GM23338 (cell line): Measurements from ENCODE around the gene CHIC2. TPM values are rescaled to one million over a fixed set of nuclear protein-coding genes. Genes with fewer than 3 reads are reported as not detected.

ENCODE experiments used
- ATAC-seq: fragments of 200-7000 bp; cut with Tn5 transposase; 3 replicates; pipeline ENCODE4 v1.9.1; 2020
- DNase-seq: peaks from one replicate; pipeline ENCODE4 v3.0.0-alpha.2; 2015; ENCODE audit warnings: low spot score
- H2AFZ ChIP-seq: fragments of 200-600 bp; sonication (generic); 2 replicates; pipeline ENCODE4 v1.8.0; 2016; ENCODE audit warnings: antibody characterized with exemption, mild to moderate bottlenecking, moderate library complexity
- H3F3A ChIP-seq: fragments of 200-600 bp; sonication (generic); replicated peaks from 2 replicates; pipeline ENCODE4 v1.8.0; 2017; ENCODE audit warnings: antibody characterized with exemption, mixed run types, low read depth
- H3K27ac ChIP-seq: fragments of 200-600 bp; sonication (generic); 2 replicates; pipeline ENCODE4 v1.6.1; 2016; ENCODE audit warnings: low read depth
- H3K27me3 ChIP-seq: fragments of 200-600 bp; sonication (generic); 2 replicates; pipeline ENCODE4 v1.8.0; 2016; ENCODE audit warnings: mild to moderate bottlenecking, mixed run types, moderate library complexity; ENCODE audit not compliant: insufficient read depth
- H3K36me3 ChIP-seq: fragments of 200-600 bp; sonication (generic); 2 replicates; pipeline ENCODE4 v1.8.0; 2016; ENCODE audit warnings: mild to moderate bottlenecking; ENCODE audit not compliant: insufficient read depth
- H3K4me1 ChIP-seq: fragments of 200-600 bp; sonication (generic); 2 replicates; pipeline ENCODE4 v1.8.0; 2016; ENCODE audit warnings: mild to moderate bottlenecking, moderate library complexity; ENCODE audit not compliant: insufficient read depth
- H3K4me2 ChIP-seq: fragments of 200-600 bp; sonication (generic); 2 replicates; pipeline ENCODE4 v1.7.1; 2017; ENCODE audit warnings: mixed run types
- H3K4me3 ChIP-seq: fragments of 200-600 bp; sonication (generic); 2 replicates; pipeline ENCODE4 v1.6.1; 2016; ENCODE audit warnings: mixed run types
- H3K79me2 ChIP-seq: fragments of 200-600 bp; sonication (generic); replicated peaks from 2 replicates; pipeline ENCODE4 v1.8.0; 2017; ENCODE audit warnings: mild to moderate bottlenecking; ENCODE audit not compliant: insufficient read depth
- H3K9me2 ChIP-seq: fragments of 200-600 bp; sonication (generic); 2 replicates; pipeline ENCODE4 v1.8.0; 2017; ENCODE audit not compliant: insufficient read depth
- H4K20me1 ChIP-seq: fragments of 200-600 bp; sonication (generic); replicated peaks from 2 replicates; pipeline ENCODE4 v1.8.0; 2017; ENCODE audit warnings: mild to moderate bottlenecking; ENCODE audit not compliant: insufficient read depth
- H3K27ac Mint-ChIP-seq: 2 replicates; pipeline ENCODE4 v1.8.0; 2020; ENCODE audit warnings: inconsistent platforms, mild to moderate bottlenecking, moderate library complexity, mixed read lengths
- H3K27me3 Mint-ChIP-seq: 3 replicates; pipeline ENCODE4 v1.8.0; 2022; ENCODE audit warnings: low read depth, mild to moderate bottlenecking, moderate library complexity, mixed read lengths, inconsistent platforms; ENCODE audit not compliant: insufficient read depth, poor library complexity
- H3K36me3 Mint-ChIP-seq: 3 replicates; pipeline ENCODE4 v1.8.0; 2021; ENCODE audit warnings: low read depth, mild to moderate bottlenecking, inconsistent platforms, moderate library complexity, mixed read lengths
- H3K4me1 Mint-ChIP-seq: 3 replicates; pipeline ENCODE4 v1.8.0; 2020; ENCODE audit warnings: mild to moderate bottlenecking, inconsistent platforms, mixed read lengths
- H3K4me3 Mint-ChIP-seq: 3 replicates; pipeline ENCODE4 v1.8.0; 2021; ENCODE audit warnings: moderate library complexity, mild to moderate bottlenecking, inconsistent platforms, mixed read lengths
- H3K9me3 Mint-ChIP-seq: 3 replicates; pipeline ENCODE4 v1.8.0; 2020; ENCODE audit warnings: moderate library complexity, mild to moderate bottlenecking, inconsistent platforms, mixed read lengths
- CREB1 ChIP-seq: fragments of 250-450 bp; sonication (Bioruptor Pico); IDR thresholded peaks from 2 replicates; pipeline ENCODE4 v1.5.0; 2020; ENCODE audit warnings: low read depth, mild to moderate bottlenecking, moderate library complexity
- CTCF ChIP-seq, 2 experiments: fragments of 200-600 bp in 1 of 2; sonication (generic) in 1 of 2; conservative IDR thresholded peaks; 2 replicates each; pipeline versions ENCODE4 v1.5.1 to v1.6.1; 2016 to 2017; ENCODE audit warnings: antibody characterized with exemption in 2 of 2, low read depth in 2 of 2, mild to moderate bottlenecking in 2 of 2, moderate library complexity in 1 of 2
- EZH2 ChIP-seq: fragments of 200-600 bp; sonication (generic); IDR thresholded peaks from one replicate; pipeline ENCODE4 v1.8.0; 2017; ENCODE audit warnings: antibody characterized with exemption, mild to moderate bottlenecking, low read depth; ENCODE audit not compliant: unreplicated experiment
- EZH2phosphoT487 ChIP-seq: fragments of 200-600 bp; sonication (generic); IDR thresholded peaks from one replicate; pipeline ENCODE4 v1.8.1; 2018; ENCODE audit warnings: antibody characterized with exemption; ENCODE audit not compliant: unreplicated experiment
- JUNB ChIP-seq: IDR thresholded peaks from one replicate; pipeline ENCODE4 v1.6.1; 2016; ENCODE audit warnings: antibody characterized with exemption; ENCODE audit not compliant: unreplicated experiment
- NANOG ChIP-seq: IDR thresholded peaks from 2 replicates; pipeline ENCODE4 v1.6.1; 2016; ENCODE audit warnings: antibody characterized with exemption, borderline replicate concordance
- POLR2AphosphoS5 ChIP-seq: IDR thresholded peaks from 2 replicates; pipeline ENCODE4 v1.6.1; 2016; ENCODE audit warnings: antibody characterized with exemption, low read depth
- REST ChIP-seq: IDR thresholded peaks from one replicate; pipeline ENCODE4 v1.6.1; 2018; ENCODE audit warnings: antibody characterized with exemption; ENCODE audit not compliant: unreplicated experiment
- STAT1 ChIP-seq: IDR thresholded peaks from one replicate; pipeline ENCODE4 v1.6.1; 2016; ENCODE audit warnings: antibody characterized with exemption; ENCODE audit not compliant: unreplicated experiment
- ZNF114 ChIP-seq: fragments of 250-450 bp; sonication (Bioruptor Pico); IDR thresholded peaks from 2 replicates; pipeline ENCODE4 v1.5.0; 2020; ENCODE audit warnings: mild to moderate bottlenecking, moderate library complexity
- ZNF331 ChIP-seq: fragments of 250-450 bp; sonication (Bioruptor Pico); IDR thresholded peaks from 2 replicates; pipeline ENCODE4 v1.5.0; 2020; ENCODE audit warnings: low read depth, mild to moderate bottlenecking, moderate library complexity
- ZNF462 ChIP-seq: fragments of 250-450 bp; sonication (Bioruptor Pico); IDR thresholded peaks from 2 replicates; pipeline ENCODE4 v1.5.0; 2020; ENCODE audit warnings: mild to moderate bottlenecking, moderate library complexity
- polyA plus RNA-seq: library from polyadenylated mRNA; unstranded; fragments of >200 nt; fragmentation: Nextera tagmentation; extraction: Ambion mirVana; gene quantifications from 2 replicates; pipeline ENCODE4 v1.2.1, GENCODE V29; 2016
- total RNA-seq: library from RNA; depleted of rRNA; stranded (reverse); fragments of >200 nt; shearing (Covaris generic); gene quantifications from 2 replicates; pipeline ENCODE4 v1.2.3, GENCODE V29; 2014
- TF ChIP-seq, protein P1 (sequence below): IDR thresholded peaks from 2 replicates; pipeline ENCODE4 v1.6.1; 2016; ENCODE audit warnings: antibody characterized with exemption

Gene CHIC2
- total and polyA plus RNA-seq, 2 experiments from 2014 or later = 17.2 to 18.3 TPM

DNA sequence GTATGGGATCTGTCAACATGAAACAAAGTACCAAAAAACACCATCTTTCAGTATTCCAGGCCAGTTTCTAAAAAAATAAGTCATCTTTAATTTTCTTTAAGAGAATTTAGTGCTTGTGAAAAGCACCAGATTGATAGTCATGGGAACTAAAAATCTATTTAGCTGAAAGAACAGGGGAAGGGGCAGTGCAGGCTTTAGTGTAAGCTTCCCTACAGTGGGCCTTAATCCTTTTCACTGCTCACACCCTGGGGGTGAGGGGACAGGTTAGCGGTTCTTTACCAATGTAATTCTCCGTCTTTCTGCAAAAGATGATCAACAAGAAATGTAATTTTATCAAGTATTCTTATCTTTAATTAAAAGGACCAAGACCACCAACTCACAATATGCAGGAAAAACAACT is 47.1 kb downstream of the CHIC2 start:
- H3K9me2 ChIP-seq = no peaks in the 10 kb centered on the region
- peaks cover 52% of the 10 kb centered on the region for H3K4me1 ChIP-seq
- peak; percentile 71 for ATAC-seq
- Mint-ChIP-seq H3K9me3 (no peaks in the 10 kb centered on the region), H3K4me3 (no peak overlapping the region), H3K27ac (no peak overlapping the region), H3K4me1 (peaks cover 45% of the 10 kb centered on the region), H3K27me3 (no peaks in the 10 kb centered on the region), H3K36me3 (no peaks in the 10 kb centered on the region)
- H2AFZ ChIP-seq = no peak overlapping the region
- no peaks in the 10 kb centered on the region for H3K36me3 ChIP-seq
- H3K27me3 ChIP-seq = no peaks in the 10 kb centered on the region
- peaks cover 11% of the 10 kb centered on the region; the same call in 1 of the 2 replicates for H3K79me2 ChIP-seq
- TF ChIP-seq STAT1 (no peak), EZH2phosphoT487 (no peak), ZNF331 (no peak), EZH2 (no peak), POLR2AphosphoS5 (no peak), ZNF462 (no peak), NANOG (no peak), REST (no peak), CTCF (conservative IDR thresholded peaks at IDR 0.05; ENCODE audit: low read depth in 2 of 2) (no peak), CREB1 (CRISPR knock-in tag) (no peak), JUNB (no peak), ZNF114 (CRISPR knock-in tag) (no peak)
- TF ChIP-seq, protein P1, sequence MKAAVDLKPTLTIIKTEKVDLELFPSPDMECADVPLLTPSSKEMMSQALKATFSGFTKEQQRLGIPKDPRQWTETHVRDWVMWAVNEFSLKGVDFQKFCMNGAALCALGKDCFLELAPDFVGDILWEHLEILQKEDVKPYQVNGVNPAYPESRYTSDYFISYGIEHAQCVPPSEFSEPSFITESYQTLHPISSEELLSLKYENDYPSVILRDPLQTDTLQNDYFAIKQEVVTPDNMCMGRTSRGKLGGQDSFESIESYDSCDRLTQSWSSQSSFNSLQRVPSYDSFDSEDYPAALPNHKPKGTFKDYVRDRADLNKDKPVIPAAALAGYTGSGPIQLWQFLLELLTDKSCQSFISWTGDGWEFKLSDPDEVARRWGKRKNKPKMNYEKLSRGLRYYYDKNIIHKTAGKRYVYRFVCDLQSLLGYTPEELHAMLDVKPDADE = no peak
- DNase-seq = no peak
- peak overlapping the region; percentile 34; the same call in 1 of the 2 replicates for H3K4me2 ChIP-seq
- no peak overlapping the region for H3K27ac ChIP-seq
- H3F3A ChIP-seq = no peaks in the 10 kb centered on the region
- H3K4me3 ChIP-seq = peak overlapping the region; percentile 8; the same call in 1 of the 2 replicates
- H4K20me1 ChIP-seq = no peaks in the 10 kb centered on the region
